Ishikawa (cell line): ENCODE data around the gene ZBTB2.

ENCODE experiments used
- CEBPB ChIP-seq: IDR thresholded peaks from 2 replicates; pipeline ENCODE4 v1.6.1; 2012
- CREB1 ChIP-seq: IDR thresholded peaks from 2 replicates; pipeline ENCODE4 v1.6.1; 2012; ENCODE audit warnings: low read depth
- EGR1 ChIP-seq: IDR thresholded peaks from 2 replicates; pipeline ENCODE4 v1.6.1; 2012
- EP300 ChIP-seq: IDR thresholded peaks from 2 replicates; pipeline ENCODE4 v1.6.1; 2012; ENCODE audit warnings: borderline replicate concordance
- FOXM1 ChIP-seq: IDR thresholded peaks from 2 replicates; pipeline ENCODE4 v1.6.1; 2012; ENCODE audit warnings: low read depth, borderline replicate concordance
- NFIC ChIP-seq: IDR thresholded peaks from 2 replicates; pipeline ENCODE4 v1.6.1; 2012
- RAD21 ChIP-seq: IDR thresholded peaks from 2 replicates; pipeline ENCODE4 v1.6.1; 2012; ENCODE audit warnings: low read depth
- REST ChIP-seq: IDR thresholded peaks from 2 replicates; pipeline ENCODE4 v1.6.1; 2012; ENCODE audit warnings: low read depth, mild to moderate bottlenecking
- TAF1 ChIP-seq: IDR thresholded peaks from 2 replicates; pipeline ENCODE4 v1.6.1; 2012; ENCODE audit warnings: low read depth, mild to moderate bottlenecking
- TCF12 ChIP-seq: IDR thresholded peaks from 2 replicates; pipeline ENCODE4 v1.6.1; 2012; ENCODE audit warnings: low read depth
- TEAD4 ChIP-seq: IDR thresholded peaks from 2 replicates; pipeline ENCODE4 v1.6.1; 2012
- USF1 ChIP-seq: IDR thresholded peaks from 2 replicates; pipeline ENCODE4 v1.6.1; 2012
- YY1 ChIP-seq: IDR thresholded peaks from 2 replicates; pipeline ENCODE4 v1.6.1; 2012; ENCODE audit warnings: low read depth
- ZBTB7A ChIP-seq: IDR thresholded peaks from 2 replicates; pipeline ENCODE4 v1.6.1; 2012; ENCODE audit warnings: low read depth
- TF ChIP-seq, protein P1 (sequence below): IDR thresholded peaks from 2 replicates; pipeline ENCODE4 v1.6.1; 2012

Gene ZBTB2

DNA sequence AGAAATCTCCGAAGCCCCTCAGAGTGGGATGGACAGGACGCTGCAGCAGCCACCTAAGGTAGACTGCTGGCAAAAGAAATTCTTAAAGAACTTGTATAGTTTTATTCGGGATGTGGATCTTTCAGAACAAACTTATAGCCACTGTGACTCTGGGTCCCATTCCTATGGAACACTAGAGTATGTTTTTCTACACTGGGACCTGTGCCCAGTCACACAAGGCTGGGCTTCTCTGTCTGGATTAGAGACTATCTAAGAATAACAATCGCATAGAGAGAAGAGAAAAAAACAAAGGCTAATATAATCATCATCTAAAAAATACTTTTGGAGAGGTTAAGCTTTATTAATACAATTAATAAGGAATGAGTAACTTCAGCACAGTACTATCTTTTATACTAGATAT, 31.6 kb upstream of the ZBTB2 start:
- TF ChIP-seq TCF12 (no peak), NFIC (no peak), REST (no peak), FOXM1 (no peak), ZBTB7A (no peak), TEAD4 (no peak), EP300 (no peak), TAF1 (no peak), CREB1 (no peak), CEBPB (no peak), USF1 (no peak), YY1 (no peak), EGR1 (no peak), RAD21 (no peak)
- TF ChIP-seq, protein P1, sequence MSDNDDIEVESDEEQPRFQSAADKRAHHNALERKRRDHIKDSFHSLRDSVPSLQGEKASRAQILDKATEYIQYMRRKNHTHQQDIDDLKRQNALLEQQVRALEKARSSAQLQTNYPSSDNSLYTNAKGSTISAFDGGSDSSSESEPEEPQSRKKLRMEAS, result no peak

DNA sequence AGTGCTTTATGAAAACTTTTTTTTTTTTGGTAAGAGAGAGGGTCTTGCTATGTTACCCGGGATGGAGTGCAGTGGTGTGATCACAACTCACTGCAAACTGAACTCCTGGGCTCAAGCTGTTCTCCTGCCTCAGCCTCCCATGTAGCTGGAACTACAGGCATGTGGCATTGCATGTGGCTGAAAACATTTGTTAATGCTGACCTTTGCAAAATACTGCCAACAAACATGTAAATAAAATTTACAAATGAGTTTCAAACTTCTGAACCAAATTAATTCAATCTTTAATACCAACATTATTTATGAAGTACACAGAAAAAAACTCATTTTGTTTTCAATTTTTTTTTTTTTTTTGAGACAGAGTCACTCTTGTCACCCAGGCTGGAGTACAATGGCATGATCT, 26.1 kb upstream of the ZBTB2 start:
- TF ChIP-seq REST, result no peak

- TF ChIP-seq USF1 (no peak), CEBPB (no peak), TAF1 (no peak), RAD21 (no peak), YY1 (no peak), EP300 (no peak), TEAD4 (no peak), FOXM1 (no peak), REST (no peak), ZBTB7A (no peak), CREB1 (no peak), EGR1 (no peak), TCF12 (no peak), NFIC (no peak)
- TF ChIP-seq, protein P1, result no peak
These were observed 23.4 kb upstream of the ZBTB2 start for GRCh38 chr6:151414641-151415260.

DNA sequence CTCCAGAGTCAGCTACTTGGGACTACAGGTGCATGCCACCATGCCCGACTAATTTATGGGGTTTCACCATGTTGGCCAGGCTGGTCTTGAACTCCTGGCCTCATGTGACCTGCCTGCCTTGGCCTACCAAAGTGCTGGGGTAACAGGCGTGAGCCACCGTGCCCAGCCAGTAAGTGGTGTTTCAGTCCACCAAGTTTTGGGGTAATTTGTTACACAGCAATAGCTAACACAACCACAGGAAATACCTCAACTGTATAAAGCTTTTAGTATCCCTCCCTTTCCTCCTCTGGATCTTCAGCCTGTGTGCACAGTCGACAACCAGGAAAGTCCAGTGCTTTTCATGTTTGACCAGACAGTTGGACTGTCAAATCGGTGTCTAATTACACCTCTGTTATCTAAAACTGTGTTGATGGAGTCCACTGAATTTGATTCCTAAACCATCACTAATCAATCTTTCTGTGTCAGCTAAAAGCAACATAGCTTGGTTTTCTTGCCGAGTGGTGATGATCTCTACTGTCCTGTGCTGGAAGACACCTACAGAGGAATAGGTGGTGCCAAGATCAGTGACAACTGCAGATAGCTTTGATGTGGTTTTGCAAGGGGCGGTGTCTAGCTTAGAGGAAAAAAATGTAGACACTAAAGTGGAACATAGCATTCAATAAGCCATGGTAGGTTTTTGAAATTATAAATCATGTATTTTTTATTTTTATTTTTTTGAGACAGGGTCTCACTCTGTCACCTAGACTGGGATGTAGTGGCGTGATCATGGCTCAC, 22.2 kb upstream of the ZBTB2 start:
- TF ChIP-seq FOXM1 (no peak), RAD21 (no peak), NFIC (no peak), ZBTB7A (no peak), TEAD4 (no peak), CREB1 (no peak), USF1 (no peak), TCF12 (no peak), REST (no peak)
- TF ChIP-seq, protein P1, result no peak
